Lower lobe of right lung (tissue), 2 donors: Measurements from ENCODE around the gene GSG1L. TPM values are rescaled to one million over a fixed set of nuclear protein-coding genes. Genes with fewer than 3 reads are reported as not detected.

Experiments
- ATAC-seq, 2 donors: fragments of 200-7000 bp; cut with Tn5 transposase; one replicate each; pipeline ENCODE4 v1.9.1; 2020 to 2022; ENCODE audit warnings: mild to moderate bottlenecking in 2 of 2, moderate library complexity in 2 of 2
- DNase-seq: peaks from one replicate; pipeline ENCODE4 v3.0.0-alpha.2; 2020
- H3K27ac ChIP-seq: fragments of 200-600 bp; one replicate; pipeline ENCODE4 v1.8.0; 2022
- H3K27me3 ChIP-seq: fragments of 200-600 bp; one replicate; pipeline ENCODE4 v1.8.0; 2022; ENCODE audit warnings: low read depth
- H3K36me3 ChIP-seq: fragments of 200-600 bp; one replicate; pipeline ENCODE4 v1.8.0; 2022; ENCODE audit warnings: mild to moderate bottlenecking
- H3K4me1 ChIP-seq: fragments of 200-600 bp; one replicate; pipeline ENCODE4 v1.8.0; 2022
- H3K4me3 ChIP-seq: fragments of 200-600 bp; one replicate; pipeline ENCODE4 v1.8.0; 2022; ENCODE audit warnings: mild to moderate bottlenecking
- H3K9me3 ChIP-seq: fragments of 200-600 bp; one replicate; pipeline ENCODE4 v1.8.0; 2022
- intact Hi-C: fragments of 100-400 bp; cut with DNase I; formaldehyde crosslinking; loops from one replicate; pipeline ENCODE4 v1.11.0; 2022
- total RNA-seq: library from RNA; stranded (reverse); fragmentation: NEBNext Ultra II Directional; extraction: Animal tissue kit (Norgen Biotek cat#: 25700); gene quantifications from one replicate; pipeline ENCODE4 v1.2.1, GENCODE V29; 2021
- TF ChIP-seq, protein P1 (sequence below): fragments of 200-600 bp; IDR thresholded peaks from one replicate; pipeline ENCODE4 v1.8.0; 2022; ENCODE audit warnings: antibody characterized with exemption, mild to moderate bottlenecking
- donor health status: DM: no; HTN: yes; CAD: no; lungs with severe emphysema.

Gene GSG1L
- total RNA-seq, 1 donor from 2014 or later, result 0.30 TPM

DNA sequence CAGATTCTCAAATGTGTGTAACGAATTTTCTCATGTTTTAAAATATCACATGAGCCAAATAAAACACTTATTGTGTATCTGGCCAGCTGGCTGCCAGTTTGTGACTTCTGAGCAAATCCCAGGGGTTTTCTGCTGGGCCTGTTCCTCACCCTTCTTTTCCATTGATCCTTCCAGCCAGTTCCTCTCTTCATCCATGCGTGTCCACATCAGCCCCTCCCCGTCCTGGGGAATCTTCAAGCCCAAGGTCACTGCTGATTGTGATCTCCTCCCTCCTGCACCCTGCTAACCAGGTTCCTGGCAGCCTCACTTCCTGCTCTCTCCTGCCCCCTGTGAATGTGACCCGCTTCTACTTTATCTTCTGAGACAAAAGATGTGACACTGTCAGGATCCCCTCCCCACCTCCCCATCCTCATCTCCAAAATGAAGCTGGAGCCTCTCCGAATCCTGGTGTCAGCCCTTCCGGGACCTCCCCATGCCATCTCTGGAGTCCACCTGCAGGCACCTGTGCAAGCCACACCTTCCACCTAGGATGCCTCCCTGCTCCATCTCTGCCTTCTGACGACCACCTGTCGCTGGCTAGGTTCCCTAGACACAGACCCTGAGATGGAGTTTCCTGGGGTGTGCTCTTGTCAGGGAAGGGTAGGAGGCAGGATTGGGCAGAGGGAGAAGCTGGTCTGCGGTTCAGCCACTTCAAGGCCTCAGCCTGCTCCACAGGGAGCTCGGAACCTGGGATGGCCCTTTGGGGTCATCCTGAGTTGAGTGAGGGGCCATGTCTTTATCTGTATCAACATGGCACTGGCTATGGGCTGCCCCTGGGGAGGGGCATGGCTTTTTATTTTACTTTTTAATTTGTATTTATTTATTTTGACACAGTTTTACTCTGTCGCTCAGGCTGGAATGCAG is 308.5 kb downstream of the GSG1L start:
- Histone ChIP-seq H3K4me1 (no peaks in the 10 kb centered on the region), H3K27me3 (no peaks in the 10 kb centered on the region), H3K4me3 (no peak overlapping the region), H3K36me3 (peaks cover 24% of the 10 kb centered on the region), H3K27ac (no peak overlapping the region), H3K9me3 (no peaks in the 10 kb centered on the region)
- peak; percentile 20 for DNase-seq
- TF ChIP-seq, protein P1, sequence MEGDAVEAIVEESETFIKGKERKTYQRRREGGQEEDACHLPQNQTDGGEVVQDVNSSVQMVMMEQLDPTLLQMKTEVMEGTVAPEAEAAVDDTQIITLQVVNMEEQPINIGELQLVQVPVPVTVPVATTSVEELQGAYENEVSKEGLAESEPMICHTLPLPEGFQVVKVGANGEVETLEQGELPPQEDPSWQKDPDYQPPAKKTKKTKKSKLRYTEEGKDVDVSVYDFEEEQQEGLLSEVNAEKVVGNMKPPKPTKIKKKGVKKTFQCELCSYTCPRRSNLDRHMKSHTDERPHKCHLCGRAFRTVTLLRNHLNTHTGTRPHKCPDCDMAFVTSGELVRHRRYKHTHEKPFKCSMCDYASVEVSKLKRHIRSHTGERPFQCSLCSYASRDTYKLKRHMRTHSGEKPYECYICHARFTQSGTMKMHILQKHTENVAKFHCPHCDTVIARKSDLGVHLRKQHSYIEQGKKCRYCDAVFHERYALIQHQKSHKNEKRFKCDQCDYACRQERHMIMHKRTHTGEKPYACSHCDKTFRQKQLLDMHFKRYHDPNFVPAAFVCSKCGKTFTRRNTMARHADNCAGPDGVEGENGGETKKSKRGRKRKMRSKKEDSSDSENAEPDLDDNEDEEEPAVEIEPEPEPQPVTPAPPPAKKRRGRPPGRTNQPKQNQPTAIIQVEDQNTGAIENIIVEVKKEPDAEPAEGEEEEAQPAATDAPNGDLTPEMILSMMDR, result no peak
- intact Hi-C loops, result no loop called here
- no peak for ATAC-seq

DNA sequence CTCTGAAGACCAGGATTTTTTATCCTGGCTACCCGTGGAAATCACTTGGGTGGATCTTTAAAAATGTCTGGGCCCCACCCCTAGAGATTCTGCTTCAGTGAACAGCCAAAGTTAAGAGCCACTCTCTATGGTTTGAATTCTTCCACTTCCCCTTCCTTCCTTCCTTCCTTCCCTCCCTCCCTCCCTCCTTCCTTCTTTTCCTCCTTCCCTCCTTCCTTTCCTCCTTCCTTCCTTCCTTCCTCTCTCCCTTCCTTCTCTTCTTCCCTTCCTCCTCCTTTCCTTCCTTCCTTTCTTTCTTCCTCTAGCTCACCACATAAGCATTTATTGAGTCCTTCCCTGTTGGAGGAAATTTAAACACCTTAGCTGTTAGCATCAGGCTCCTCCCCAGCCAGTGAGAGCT is 310.0 kb downstream of the GSG1L start:
- H3K4me1 ChIP-seq, result no peaks in the 10 kb centered on the region
- peaks cover 30% of the 10 kb centered on the region for H3K36me3 ChIP-seq
- no peak overlapping the region for H3K27ac ChIP-seq
- H3K27me3 ChIP-seq, result no peaks in the 10 kb centered on the region
- no peaks in the 10 kb centered on the region for H3K9me3 ChIP-seq
- ATAC-seq, result no peak
- TF ChIP-seq, protein P1, result no peak
- no peak for DNase-seq
- no peak overlapping the region for H3K4me3 ChIP-seq
- intact Hi-C loops, result no loop called here

DNA sequence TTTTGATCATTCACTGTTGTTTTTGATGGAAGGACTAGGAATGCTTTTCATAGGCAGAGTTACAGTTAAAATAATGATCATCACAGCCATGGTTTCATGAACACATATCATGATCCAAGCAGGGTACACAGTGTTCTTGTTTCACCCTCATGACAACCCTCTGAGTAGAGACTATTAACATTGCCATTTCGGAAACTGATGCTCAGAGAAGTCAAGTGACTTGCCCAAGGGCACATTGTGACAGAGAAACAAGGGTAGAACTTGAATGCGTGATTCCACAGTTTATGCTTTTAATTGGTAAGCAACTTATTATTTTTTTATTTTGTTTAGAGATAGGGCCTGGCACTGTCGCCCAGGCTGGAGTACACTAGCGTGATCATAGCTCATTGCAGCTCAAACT is 311.3 kb downstream of the GSG1L start:
- no peak overlapping the region for H3K4me3 ChIP-seq
- TF ChIP-seq, protein P1, result no peak
- H3K9me3 ChIP-seq, result no peaks in the 10 kb centered on the region
- ATAC-seq (no peak), DNase-seq (no peak)
- no peaks in the 10 kb centered on the region for H3K27me3 ChIP-seq
- intact Hi-C loops, result no loop called here
- peaks cover 30% of the 10 kb centered on the region for H3K36me3 ChIP-seq
- no peak overlapping the region for H3K27ac ChIP-seq
- H3K4me1 ChIP-seq, result no peaks in the 10 kb centered on the region

DNA sequence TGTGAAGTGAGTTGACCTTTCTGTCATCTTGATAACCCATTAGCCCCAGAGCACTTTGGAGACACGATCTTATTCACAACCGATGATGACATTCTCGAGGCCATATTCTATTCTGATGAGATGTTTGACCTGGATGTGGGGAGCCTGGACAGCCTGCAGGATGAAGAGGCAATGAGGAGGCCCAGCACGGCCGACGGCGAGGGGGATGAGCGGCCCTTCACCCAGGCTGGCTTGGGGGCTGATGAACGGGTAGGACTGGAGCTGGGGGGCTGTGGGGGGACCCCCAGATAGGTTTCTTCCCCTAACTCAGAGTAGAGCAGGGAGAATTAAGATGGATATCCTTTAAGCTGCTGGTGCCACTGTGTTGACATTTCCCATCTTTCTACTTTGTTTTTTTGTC is 311.8 kb downstream of the GSG1L start:
- Histone ChIP-seq H3K36me3 (peaks cover 30% of the 10 kb centered on the region), H3K27me3 (no peaks in the 10 kb centered on the region), H3K27ac (no peak overlapping the region), H3K4me1 (no peaks in the 10 kb centered on the region), H3K9me3 (no peaks in the 10 kb centered on the region), H3K4me3 (no peak overlapping the region)
- TF ChIP-seq, protein P1, result no peak
- DNase-seq, result peak; percentile 2
- intact Hi-C loops, result no loop called here
- ATAC-seq, result no peak

DNA sequence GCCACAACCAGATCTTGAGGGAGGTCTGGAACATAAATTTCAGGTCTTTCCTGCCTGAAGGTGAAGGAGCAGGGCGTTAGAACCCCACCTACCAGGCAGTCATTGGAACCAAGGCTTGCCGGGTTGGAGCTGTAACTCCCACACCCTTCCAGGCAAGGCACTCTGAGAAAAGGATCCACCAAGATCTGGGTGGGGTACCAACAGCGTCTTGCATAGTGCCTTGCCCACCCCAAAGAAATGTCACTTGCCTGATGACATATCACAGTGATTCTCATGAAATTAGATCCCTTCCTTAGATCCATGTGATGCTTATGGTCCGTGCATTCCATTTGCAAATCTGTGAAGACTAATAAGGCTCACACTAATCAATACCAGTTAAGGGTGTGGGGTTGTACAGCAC is 312.3 kb downstream of the GSG1L start:
- H3K4me3 ChIP-seq, result no peak overlapping the region
- no peaks in the 10 kb centered on the region for H3K4me1 ChIP-seq
- H3K27ac ChIP-seq, result no peak overlapping the region
- DNase-seq, result peak; percentile 2
- peaks cover 30% of the 10 kb centered on the region for H3K36me3 ChIP-seq
- H3K9me3 ChIP-seq, result no peaks in the 10 kb centered on the region
- TF ChIP-seq, protein P1, result no peak
- intact Hi-C loops, result no loop called here
- ATAC-seq, result no peak
- H3K27me3 ChIP-seq, result no peaks in the 10 kb centered on the region
